ENCODE measurements around the gene PNPLA7.
A peak's percentile ranks its signal among the peaks of the same experiment; 100 is the strongest.
"Not testable (repeated sequence)": the region's sequence is repeated elsewhere in the genome, so short reads cannot be mapped to it uniquely, and the experiment has no call there.

PNPLA7 gene

GRCh38 chr9:137450539-137451222 lies 99.5 kb downstream of the PNPLA7 start:
- H3K9ac ChIP-seq (ENCODE audit: low read depth, low read length); H3K36me3 ChIP-seq (ENCODE audit: insufficient read depth, low read length); H3K4me1 ChIP-seq (ENCODE audit: insufficient read depth, low read length); H3K9me3 ChIP-seq (ENCODE audit: control insufficient read depth, insufficient read depth, low read length): not testable (repeated sequence)

GRCh38 chr9:137449931-137450538 lies 100.2 kb downstream of the PNPLA7 start:
- no peak overlapping the region for H3K9ac ChIP-seq (ENCODE audit: low read depth, low read length)
- H3K9me3 ChIP-seq (ENCODE audit: control insufficient read depth, insufficient read depth, low read length), result no peaks in the 10 kb centered on the region
- no peaks in the 10 kb centered on the region for H3K36me3 ChIP-seq (ENCODE audit: insufficient read depth, low read length)
- peaks cover 7% of the 10 kb centered on the region; the same call in 1 of the 2 replicates for H3K4me1 ChIP-seq (ENCODE audit: insufficient read depth, low read length)

GRCh38 chr9:137449081-137449844 lies 100.9 kb downstream of the PNPLA7 start:
- Histone ChIP-seq H3K4me1 (ENCODE audit: insufficient read depth, low read length) (peaks cover 3% of the 10 kb centered on the region; the same call in 1 of the 2 replicates), H3K9me3 (ENCODE audit: control insufficient read depth, insufficient read depth, low read length) (no peaks in the 10 kb centered on the region), H3K9ac (ENCODE audit: low read depth, low read length) (no peak overlapping the region), H3K36me3 (ENCODE audit: insufficient read depth, low read length) (no peaks in the 10 kb centered on the region)

GRCh38 chr9:137448602-137448962 lies 101.6 kb downstream of the PNPLA7 start:
- Histone ChIP-seq H3K4me1 (ENCODE audit: insufficient read depth, low read length) (peaks cover 3% of the 10 kb centered on the region; the same call in 1 of the 2 replicates), H3K9ac (ENCODE audit: low read depth, low read length) (no peak overlapping the region), H3K36me3 (ENCODE audit: insufficient read depth, low read length) (no peaks in the 10 kb centered on the region), H3K9me3 (ENCODE audit: control insufficient read depth, insufficient read depth, low read length) (no peaks in the 10 kb centered on the region)

GRCh38 chr9:137447722-137448601 lies 102.2 kb downstream of the PNPLA7 start:
- H3K9me3 ChIP-seq (ENCODE audit: control insufficient read depth, insufficient read depth, low read length), result no peaks in the 10 kb centered on the region
- no peak overlapping the region for H3K9ac ChIP-seq (ENCODE audit: low read depth, low read length)
- 0 out of 2 replicates have a peak, but pooled peaks cover 3% of the 10 kb centered on the region for H3K4me1 ChIP-seq (ENCODE audit: insufficient read depth, low read length)
- no peaks in the 10 kb centered on the region for H3K36me3 ChIP-seq (ENCODE audit: insufficient read depth, low read length)

- Histone ChIP-seq H3K9ac (ENCODE audit: low read depth, low read length) (no peak overlapping the region), H3K36me3 (ENCODE audit: insufficient read depth, low read length) (no peaks in the 10 kb centered on the region), H3K9me3 (ENCODE audit: control insufficient read depth, insufficient read depth, low read length) (no peaks in the 10 kb centered on the region), H3K4me1 (ENCODE audit: insufficient read depth, low read length) (0 out of 2 replicates have a peak, but pooled peaks cover 3% of the 10 kb centered on the region)
Observed at GRCh38 chr9:137446851-137447471, 103.2 kb downstream of the PNPLA7 start.

GRCh38 chr9:137445930-137446431 lies 104.2 kb downstream of the PNPLA7 start:
- no peaks in the 10 kb centered on the region for H3K36me3 ChIP-seq (ENCODE audit: insufficient read depth, low read length)
- no peak overlapping the region for H3K9ac ChIP-seq (ENCODE audit: low read depth, low read length)
- H3K9me3 ChIP-seq (ENCODE audit: control insufficient read depth, insufficient read depth, low read length), result no peaks in the 10 kb centered on the region
- H3K4me1 ChIP-seq (ENCODE audit: insufficient read depth, low read length), result 0 out of 2 replicates have a peak, but pooled peaks cover 3% of the 10 kb centered on the region

- H3K9me3 ChIP-seq (ENCODE audit: control insufficient read depth, insufficient read depth, low read length), result no peaks in the 10 kb centered on the region
- H3K36me3 ChIP-seq (ENCODE audit: insufficient read depth, low read length), result no peaks in the 10 kb centered on the region
- H3K4me1 ChIP-seq (ENCODE audit: insufficient read depth, low read length), result 0 out of 2 replicates have a peak, but pooled peaks cover 3% of the 10 kb centered on the region
- 0 out of 2 replicates have a peak overlapping the region, but pooled peaks have one; percentile 16 for H3K9ac ChIP-seq (ENCODE audit: low read depth, low read length)
Observed at GRCh38 chr9:137445275-137445807, 104.9 kb downstream of the PNPLA7 start.

GRCh38 chr9:137444106-137444790 lies 106.0 kb downstream of the PNPLA7 start:
- Histone ChIP-seq H3K9ac (ENCODE audit: low read depth, low read length) (no peak overlapping the region), H3K4me1 (ENCODE audit: insufficient read depth, low read length) (0 out of 2 replicates have a peak, but pooled peaks cover 3% of the 10 kb centered on the region), H3K9me3 (ENCODE audit: control insufficient read depth, insufficient read depth, low read length) (no peaks in the 10 kb centered on the region), H3K36me3 (ENCODE audit: insufficient read depth, low read length) (no peaks in the 10 kb centered on the region)

GRCh38 chr9:137441935-137442321 lies 108.3 kb downstream of the PNPLA7 start:
- Histone ChIP-seq H3K9ac (ENCODE audit: low read depth, low read length) (peak overlapping the region; percentile 49; the same call in 1 of the 2 replicates), H3K36me3 (ENCODE audit: insufficient read depth, low read length) (no peaks in the 10 kb centered on the region), H3K4me1 (ENCODE audit: insufficient read depth, low read length) (0 out of 2 replicates have a peak, but pooled peaks cover 3% of the 10 kb centered on the region), H3K9me3 (ENCODE audit: control insufficient read depth, insufficient read depth, low read length) (no peaks in the 10 kb centered on the region)

- H3K9me3 ChIP-seq (ENCODE audit: control insufficient read depth, insufficient read depth, low read length), result no peaks in the 10 kb centered on the region
- 0 out of 2 replicates have a peak, but pooled peaks cover 3% of the 10 kb centered on the region for H3K4me1 ChIP-seq (ENCODE audit: insufficient read depth, low read length)
- no peaks in the 10 kb centered on the region for H3K36me3 ChIP-seq (ENCODE audit: insufficient read depth, low read length)
- H3K9ac ChIP-seq (ENCODE audit: low read depth, low read length), result peak within 1 kb of the TSS; percentile 49
Observed at GRCh38 chr9:137441289-137441934, 108.8 kb downstream of the PNPLA7 start, which contains the start of gene ENTPD8. TSS of gene ENTPD8 (minus strand) at chr9:137441357. CDS start at chr9:137438285, 3,072 bp downstream.

- H3K36me3 ChIP-seq (ENCODE audit: insufficient read depth, low read length), result no peaks in the 10 kb centered on the region
- H3K9ac ChIP-seq (ENCODE audit: low read depth, low read length), result no peak overlapping the region
- H3K9me3 ChIP-seq (ENCODE audit: control insufficient read depth, insufficient read depth, low read length), result no peaks in the 10 kb centered on the region
- no peaks in the 10 kb centered on the region for H3K4me1 ChIP-seq (ENCODE audit: insufficient read depth, low read length)
Observed at GRCh38 chr9:137439158-137439714, 111.0 kb downstream of the PNPLA7 start.

Data from ES-I3 (cell line).